ENCODE data around the gene KCNK6. TPM values are rescaled to one million over a fixed set of nuclear protein-coding genes. Genes with fewer than 3 reads are reported as not detected.

Gene KCNK6
- total and polyA plus RNA-seq, 7 donors, result 0.21 to 0.69 (median 0.54) TPM

GRCh38 chr19:38308926-38309614 is 10.6 kb upstream of the KCNK6 start:
- intact Hi-C loops (cut with DNase I), result no loop called here
- DNase-seq, result no peak
- H3K9me3 ChIP-seq, result no peaks in the 10 kb centered on the region
- no peaks in the 10 kb centered on the region for H3K4me1 ChIP-seq
- TF ChIP-seq CTCF (IDR thresholded peaks at IDR 0.05), result no peak
- H3K4me3 ChIP-seq, result no peak overlapping the region
- no peak for ATAC-seq
- WGBS, 3 donors, result 87 to 91% (median 88%) methylated on average over 22 to 24 of the region's 24 CpGs
- no peaks in the 10 kb centered on the region for H3K27me3 ChIP-seq (ENCODE audit: insufficient read depth in 3 of 3, low read length in 2 of 3)
- no peak overlapping the region for H3K27ac ChIP-seq
- peaks cover 0 to 41% of the 10 kb centered on the region in 2 donors for H3K36me3 ChIP-seq (ENCODE audit: insufficient read depth in 1 of 2, low read depth in 1 of 2)

GRCh38 chr19:38309615-38310278 is 9.9 kb upstream of the KCNK6 start:
- TF ChIP-seq CTCF (IDR thresholded peaks at IDR 0.05), result no peak
- Histone ChIP-seq H3K27me3 (ENCODE audit: insufficient read depth in 3 of 3, low read length in 2 of 3) (no peaks in the 10 kb centered on the region), H3K4me1 (no peaks in the 10 kb centered on the region), H3K9me3 (no peaks in the 10 kb centered on the region), H3K27ac (no peak overlapping the region), H3K4me3 (no peak overlapping the region), H3K36me3 (ENCODE audit: insufficient read depth in 1 of 2, low read depth in 1 of 2) (peaks cover 0 to 41% of the 10 kb centered on the region in 2 donors)
- DNase-seq (no peak), ATAC-seq (no peak)
- intact Hi-C loops (cut with DNase I), result no loop called here
- WGBS, 3 donors, result 93 to 97% (median 97%) methylated on average over 3 of the region's 3 CpGs

- intact Hi-C loops (cut with DNase I), result no loop called here
- ATAC-seq, result no peak
- WGBS, 3 donors, result 97 to 98% (median 98%) methylated on average over 2 of the region's 2 CpGs
These were observed 9.4 kb upstream of the KCNK6 start for GRCh38 chr19:38310279-38310670.

GRCh38 chr19:38310986-38311385 is 8.7 kb upstream of the KCNK6 start:
- Histone ChIP-seq H3K27me3 (ENCODE audit: insufficient read depth in 3 of 3, low read length in 2 of 3) (no peaks in the 10 kb centered on the region), H3K27ac (no peak overlapping the region), H3K4me3 (no peak overlapping the region), H3K9me3 (no peaks in the 10 kb centered on the region), H3K36me3 (ENCODE audit: insufficient read depth in 1 of 2, low read depth in 1 of 2) (peaks cover 0 to 32% of the 10 kb centered on the region in 2 donors), H3K4me1 (no peaks in the 10 kb centered on the region)
- DNase-seq, result no peak
- WGBS, 3 donors, result 91 to 100% (median 96%) methylated on average over 6 of the region's 6 CpGs
- intact Hi-C loops (cut with DNase I), result no loop called here
- no peak for ATAC-seq
- no peak for TF ChIP-seq CTCF (IDR thresholded peaks at IDR 0.05)

More at GRCh38 chr19:38310279-38310670, 9.4 kb upstream of the KCNK6 start:
- no peaks in the 10 kb centered on the region for H3K4me1 ChIP-seq
- DNase-seq, result no peak
- peaks cover 0 to 39% of the 10 kb centered on the region in 2 donors for H3K36me3 ChIP-seq (ENCODE audit: insufficient read depth in 1 of 2, low read depth in 1 of 2)
- no peak for TF ChIP-seq CTCF (IDR thresholded peaks at IDR 0.05)
- no peak overlapping the region for H3K4me3 ChIP-seq
- no peak overlapping the region for H3K27ac ChIP-seq
- no peaks in the 10 kb centered on the region for H3K27me3 ChIP-seq (ENCODE audit: insufficient read depth in 3 of 3, low read length in 2 of 3)
- H3K9me3 ChIP-seq, result no peaks in the 10 kb centered on the region

Measured in psoas muscle (tissue), 8 donors.